Stimulated activated CD8-positive, alpha-beta memory T cell treated with anti-CD3 and anti-CD28 coated beads, Interleukin-4, amount 100 ng/mL, for 4 hours (primary cell): Measurements from ENCODE around the gene FAM240B.

Source experiments
- DNase-seq, 2 donors: peaks; one replicate each; pipeline ENCODE4 v3.0.0-alpha.2; 2020; ENCODE audit warnings: low read depth in 2 of 2, low spot score in 1 of 2

The FAM240B gene

DNA sequence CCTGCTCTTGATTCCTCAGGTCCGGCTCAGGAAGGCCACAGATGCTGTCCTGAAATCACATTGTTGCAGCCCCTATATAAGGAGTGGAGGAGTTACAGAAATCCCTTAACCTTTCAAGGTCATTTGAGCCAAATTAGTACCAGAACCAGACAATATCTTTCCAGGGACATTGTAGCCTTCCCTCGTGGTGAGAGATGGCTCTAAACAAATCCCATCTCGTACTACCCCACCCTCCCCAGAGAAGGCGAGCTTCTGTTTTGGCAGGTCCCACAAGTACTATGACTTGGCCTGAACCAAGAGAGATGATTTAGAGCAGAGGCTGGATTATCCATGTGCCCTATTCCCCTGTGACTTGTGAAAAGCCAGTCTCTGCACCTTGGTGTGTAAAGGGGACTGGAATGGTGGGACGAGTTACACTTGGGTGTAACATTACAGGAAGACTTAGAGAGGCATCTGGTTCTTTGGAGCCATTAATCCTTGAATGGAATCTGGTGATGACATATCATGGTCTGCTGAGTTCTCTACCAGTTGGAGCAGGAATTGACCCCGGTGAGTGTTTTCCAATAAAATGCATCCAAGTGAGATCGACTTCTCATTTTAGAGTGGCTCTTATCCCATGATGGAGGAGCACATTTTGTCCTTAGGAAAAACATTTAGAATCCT, at the start of gene FAM240B:
TSS of gene FAM240B (minus strand) at position 51 of the 663 bp plus-strand sequence. CDS start 16,134 bp downstream, outside the sequence.
- no peak for DNase-seq

GRCh38 chr9:38768351-38768761, 48.4 kb upstream of the FAM240B start:
- DNase-seq: no peak

DNA sequence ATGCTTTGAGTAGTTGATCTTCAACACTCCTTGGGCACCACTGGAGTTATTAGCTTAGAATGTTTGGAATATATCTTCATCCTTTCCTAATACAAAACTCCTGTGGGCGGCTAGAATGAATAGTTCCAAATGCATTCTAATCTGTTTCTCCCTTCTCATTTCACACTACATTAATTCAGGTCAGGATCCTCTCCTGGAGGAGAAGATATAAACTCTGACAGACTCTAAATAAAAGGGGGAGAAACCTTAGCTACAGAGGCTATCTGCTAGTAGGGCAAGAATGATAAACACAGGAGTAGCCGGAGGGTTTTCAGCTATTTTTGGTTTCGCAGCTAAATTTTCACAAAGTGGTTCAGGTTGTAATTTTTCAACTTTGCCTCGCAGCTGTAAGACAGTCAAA, 45.2 kb upstream of the FAM240B start:
- no peak for DNase-seq

DNA sequence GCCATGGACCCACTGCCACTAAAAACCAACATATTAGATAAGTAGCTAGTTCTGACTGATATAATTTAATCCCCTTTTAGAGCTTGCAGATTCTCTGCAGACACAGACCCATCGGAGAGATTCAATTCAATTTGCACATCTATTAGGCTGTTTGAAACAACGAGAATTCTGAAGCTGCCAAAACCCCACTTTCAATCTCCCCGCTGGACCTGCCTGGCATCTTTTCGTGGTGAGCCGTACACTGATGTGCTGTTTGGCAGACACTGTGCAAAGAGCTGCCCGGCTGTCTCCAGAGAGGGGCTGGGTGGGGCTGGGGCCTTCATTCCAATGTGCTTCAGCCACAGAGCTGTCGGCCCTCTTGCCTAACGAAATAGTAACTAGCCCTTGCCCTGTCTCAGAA, 42.1 kb upstream of the FAM240B start:
- DNase-seq: no peak

- DNase-seq: no peak
Observed at GRCh38 chr9:38761339-38761738, 41.4 kb upstream of the FAM240B start.

DNA sequence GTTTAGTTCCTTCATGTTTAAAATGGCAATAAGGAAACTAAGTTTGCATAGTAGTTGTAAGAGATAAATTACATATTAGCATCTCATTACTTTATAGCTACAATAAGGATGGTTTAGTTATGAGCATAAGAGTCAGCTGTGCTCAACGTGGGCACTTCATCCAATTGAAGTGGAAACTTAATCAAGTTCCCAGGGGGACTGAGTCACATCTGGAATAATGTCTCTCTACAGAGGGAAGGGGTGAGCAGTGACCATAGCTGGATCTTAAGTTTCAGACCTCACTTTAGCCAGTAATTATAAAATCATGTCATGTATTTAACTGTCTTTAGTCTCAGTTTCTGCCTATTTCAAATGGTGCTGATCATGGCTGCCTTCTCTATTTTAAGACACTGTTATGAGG, 36.8 kb upstream of the FAM240B start:
- no peak for DNase-seq

GRCh38 chr9:38747941-38748340, 28.0 kb upstream of the FAM240B start:
- DNase-seq: no peak

GRCh38 chr9:38747067-38747466, 27.1 kb upstream of the FAM240B start:
- no peak for DNase-seq

- no peak for DNase-seq
Observed at GRCh38 chr9:38746303-38746702, 26.4 kb upstream of the FAM240B start.

- no peak for DNase-seq
Observed at GRCh38 chr9:38744484-38744883, 24.6 kb upstream of the FAM240B start.

GRCh38 chr9:38737246-38737645, 17.3 kb upstream of the FAM240B start:
- DNase-seq: no peak

DNA sequence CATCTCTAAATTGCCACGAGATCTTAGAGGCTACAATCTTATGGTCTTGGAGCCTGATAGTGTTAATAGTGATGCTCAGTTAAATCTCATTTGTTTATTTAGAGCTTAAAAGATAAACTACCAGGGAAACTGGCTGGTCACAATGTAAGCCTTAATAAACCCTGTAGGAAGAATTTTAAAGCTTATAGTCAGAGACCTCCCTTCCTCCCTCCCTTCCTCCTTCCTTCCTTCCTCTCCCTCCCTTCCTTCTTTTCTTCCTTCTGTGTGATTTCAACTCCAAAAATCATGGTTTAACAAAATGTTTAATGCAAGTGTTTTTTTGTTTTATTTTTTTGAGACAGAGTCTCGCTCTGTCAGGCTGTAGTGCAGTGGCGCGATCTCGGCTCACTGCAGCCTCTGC, 14.9 kb upstream of the FAM240B start:
- DNase-seq: no peak

DNA sequence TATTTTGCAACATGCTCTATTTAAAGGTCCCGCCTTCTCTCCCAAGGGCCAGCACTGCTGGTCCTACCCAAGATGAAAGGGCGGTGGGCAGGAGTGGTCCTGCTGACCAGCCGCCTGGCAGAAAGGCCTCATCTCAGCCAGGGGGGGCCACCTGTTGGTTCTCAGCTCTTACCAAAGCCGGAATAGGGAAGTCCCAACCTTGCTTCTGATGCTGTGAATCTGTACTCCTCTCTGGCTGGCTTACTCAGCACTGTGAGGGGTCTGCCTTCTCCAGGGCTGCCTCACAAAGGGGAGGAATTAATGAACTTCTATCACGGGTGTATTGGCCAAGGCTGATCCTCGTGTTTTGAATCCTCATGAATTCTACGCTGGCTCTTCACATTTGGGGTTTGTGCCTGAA, 13.6 kb upstream of the FAM240B start:
- no peak for DNase-seq

DNA sequence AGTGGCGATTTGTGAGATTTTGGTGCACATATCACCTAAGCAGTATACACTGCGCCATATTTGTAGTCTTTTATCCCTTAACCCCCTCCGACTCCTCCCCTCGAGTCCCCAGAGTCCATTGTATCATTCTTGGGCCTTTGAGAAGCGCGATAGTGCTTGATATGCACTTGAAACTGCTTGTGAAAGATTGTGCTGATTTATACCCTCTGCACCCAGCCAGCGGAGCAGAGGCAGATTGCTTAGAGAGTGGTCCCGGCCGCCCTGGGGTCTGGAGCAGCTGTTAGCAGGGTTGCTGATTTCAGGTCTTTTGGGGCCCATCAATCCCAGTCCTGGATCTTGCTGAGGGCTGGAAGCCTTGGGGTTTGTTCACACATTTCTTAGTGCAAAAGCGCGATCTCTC, 13.0 kb upstream of the FAM240B start:
- DNase-seq: no peak

DNA sequence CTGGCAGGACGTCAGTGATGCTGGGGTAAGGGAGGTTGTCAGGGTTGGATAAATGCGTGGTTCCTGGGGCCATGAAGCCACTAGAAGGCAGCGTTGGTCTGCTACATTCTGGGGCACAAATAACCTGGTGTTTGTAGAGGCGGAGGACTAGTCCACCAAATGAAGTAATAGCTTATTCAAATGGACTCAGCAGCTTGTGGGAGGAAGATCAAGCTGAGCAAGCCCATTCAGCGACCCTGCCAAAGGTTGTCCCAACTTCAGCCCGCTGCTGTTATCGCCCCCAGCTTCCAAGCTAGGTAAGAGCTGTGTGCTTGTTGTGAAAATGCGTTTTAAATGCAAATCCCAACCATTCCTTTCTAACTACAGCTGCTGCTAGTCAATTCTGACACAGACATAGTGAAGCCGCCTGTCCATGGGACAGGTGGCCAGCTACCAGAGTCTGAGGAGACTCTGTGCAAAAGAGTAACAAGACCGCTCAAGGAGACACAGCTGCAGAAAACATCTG, 7.6 kb upstream of the FAM240B start:
- no peak for DNase-seq

GRCh38 chr9:38724754-38725153, 4.8 kb upstream of the FAM240B start:
- no peak for DNase-seq

DNA sequence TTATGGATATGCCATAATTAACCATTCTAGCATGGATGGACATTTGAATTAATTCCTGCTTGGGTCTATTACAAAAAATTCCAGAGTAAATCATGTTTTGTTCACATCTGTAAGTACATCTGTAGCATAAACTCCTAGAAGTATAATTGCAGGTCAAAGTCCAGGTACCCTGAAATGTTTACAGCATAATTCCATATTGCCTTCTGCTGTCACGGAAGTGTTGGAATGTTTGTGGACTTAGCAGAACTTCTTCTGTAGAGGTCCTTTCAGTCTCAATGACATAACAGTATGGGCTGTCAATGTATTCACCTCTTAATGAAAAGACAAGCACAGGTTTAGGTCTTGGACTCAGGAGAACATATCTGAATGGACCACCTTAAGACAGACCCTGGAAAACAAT, 1.8 kb downstream of the FAM240B start:
- DNase-seq: no peak

- no peak for DNase-seq
Observed at GRCh38 chr9:38715684-38716083, 4.2 kb downstream of the FAM240B start.

- no peak for DNase-seq
Observed at GRCh38 chr9:38713426-38713825, 6.5 kb downstream of the FAM240B start.

- no peak for DNase-seq
Observed at GRCh38 chr9:38708759-38709158, 11.2 kb downstream of the FAM240B start.

DNA sequence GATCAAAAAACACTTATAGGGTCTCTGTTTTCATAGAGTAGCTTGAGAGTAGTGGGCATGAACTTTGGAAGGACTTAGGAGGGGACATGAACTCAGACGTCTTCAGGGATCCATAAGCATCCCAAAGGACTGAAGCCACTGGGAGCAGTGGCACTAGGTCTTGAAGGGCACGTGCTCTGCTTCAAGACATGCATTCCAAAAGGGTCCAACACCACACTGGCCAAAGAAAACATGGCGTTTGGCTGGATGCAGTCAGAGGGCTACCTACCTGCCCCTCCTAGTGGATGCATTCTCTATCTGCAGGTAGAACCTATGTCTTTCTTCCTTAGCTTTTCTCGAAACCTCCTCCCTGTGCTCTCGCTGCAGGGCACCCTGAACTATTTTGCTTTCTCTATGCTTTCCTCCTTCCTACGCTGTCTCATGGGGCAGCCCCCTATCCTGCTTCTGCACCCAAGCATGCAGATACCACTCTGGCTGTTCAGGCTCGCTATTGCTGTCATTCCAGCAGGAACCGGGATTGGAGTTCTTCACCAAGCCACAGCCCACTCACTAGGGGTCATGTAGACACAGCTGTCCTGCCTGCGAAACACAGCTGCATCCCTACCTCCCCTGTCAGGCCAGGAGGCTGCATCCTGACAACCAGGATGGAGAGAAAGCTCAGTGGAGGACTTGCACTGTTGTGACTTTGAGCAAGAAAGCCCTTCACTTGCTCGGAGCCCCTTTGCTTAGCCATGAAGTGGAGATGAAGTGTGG, 11.9 kb downstream of the FAM240B start:
- no peak for DNase-seq

- DNase-seq: no peak
Observed at GRCh38 chr9:38706493-38706892, 13.4 kb downstream of the FAM240B start.

DNA sequence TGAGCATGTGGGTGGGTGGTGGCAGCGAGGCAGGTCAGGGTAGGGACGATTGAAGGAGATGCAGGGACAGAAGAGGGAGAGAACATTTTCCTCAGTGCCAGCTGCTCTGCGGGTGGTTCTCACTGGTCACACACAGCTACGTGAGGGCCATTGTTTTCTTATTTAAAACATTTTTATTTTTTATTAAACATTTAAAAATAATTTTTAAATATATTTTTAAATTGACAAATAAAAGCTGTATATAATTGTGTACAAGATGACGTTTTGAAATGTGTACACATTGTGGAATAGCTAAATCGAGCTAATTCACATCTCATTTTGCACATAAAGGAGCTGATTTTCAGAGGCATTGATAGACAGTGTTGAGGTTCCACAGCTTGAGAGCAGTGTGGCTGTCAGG, 14.0 kb downstream of the FAM240B start:
- no peak for DNase-seq
